ENCODE data around the gene NR3C2. TPM values are rescaled to one million over a fixed set of nuclear protein-coding genes. Genes with fewer than 3 reads are reported as not detected.

NR3C2 gene
- total and polyA plus RNA-seq, 2 experiments from 2014 or later: 1.2 to 3.0 TPM

GRCh38 chr4:148170408-148171365, 271.5 kb downstream of the NR3C2 start:
- no peak for ATAC-seq
- Histone ChIP-seq H3K27ac (ENCODE audit: low read depth) (no peak overlapping the region), H3K4me2 (no peak overlapping the region), H3K4me3 (no peak overlapping the region), H3K27me3 (ENCODE audit: insufficient read depth) (no peaks in the 10 kb centered on the region), H3K36me3 (ENCODE audit: insufficient read depth) (no peaks in the 10 kb centered on the region), H3K79me2 (replicated peaks; ENCODE audit: insufficient read depth) (no peaks in the 10 kb centered on the region), H4K20me1 (replicated peaks; ENCODE audit: insufficient read depth) (no peaks in the 10 kb centered on the region), H2AFZ (no peak overlapping the region), H3F3A (replicated peaks; ENCODE audit: low read depth) (no peaks in the 10 kb centered on the region), H3K9me2 (ENCODE audit: insufficient read depth) (0 out of 2 replicates have a peak, but pooled peaks cover 5% of the 10 kb centered on the region), H3K4me1 (ENCODE audit: insufficient read depth) (no peaks in the 10 kb centered on the region)
- Mint-ChIP-seq H3K27ac (no peak overlapping the region), H3K9me3 (no peaks in the 10 kb centered on the region), H3K4me1 (no peaks in the 10 kb centered on the region), H3K27me3 (ENCODE audit: insufficient read depth, low read depth, poor library complexity) (peaks cover 2% of the 10 kb centered on the region), H3K36me3 (ENCODE audit: low read depth) (no peaks in the 10 kb centered on the region), H3K4me3 (no peak overlapping the region)
- DNase-seq (ENCODE audit: low spot score): no peak
- TF ChIP-seq NANOG (IDR thresholded peaks at IDR 0.05; ENCODE audit: borderline replicate concordance) (no peak), CREB1 (CRISPR knock-in tag; IDR thresholded peaks at IDR 0.05; ENCODE audit: low read depth) (no peak), REST (IDR thresholded peaks at IDR 0.05; ENCODE audit: unreplicated experiment) (no peak), CTCF (conservative IDR thresholded peaks at IDR 0.05; ENCODE audit: low read depth in 2 of 2) (no peak), JUNB (IDR thresholded peaks at IDR 0.05; ENCODE audit: unreplicated experiment) (no peak), POLR2AphosphoS5 (IDR thresholded peaks at IDR 0.05; ENCODE audit: low read depth) (no peak), EZH2phosphoT487 (IDR thresholded peaks at IDR 0.05; ENCODE audit: unreplicated experiment) (no peak), ZNF331 (CRISPR knock-in tag; IDR thresholded peaks at IDR 0.05; ENCODE audit: low read depth) (no peak)

- H3K4me3 Mint-ChIP-seq: no peak overlapping the region
- TF ChIP-seq ZNF114 (CRISPR knock-in tag; IDR thresholded peaks at IDR 0.05) (no peak), ETS1 (IDR thresholded peaks at IDR 0.05) (no peak)
Observed at GRCh38 chr4:148166132-148166591, 276.1 kb downstream of the NR3C2 start.

More at GRCh38 chr4:148166132-148166591, 276.1 kb downstream of the NR3C2 start:
- Histone ChIP-seq H2AFZ (no peak overlapping the region), H3K4me2 (no peak overlapping the region), H3F3A (replicated peaks; ENCODE audit: low read depth) (no peaks in the 10 kb centered on the region), H3K4me1 (ENCODE audit: insufficient read depth) (peaks cover 8% of the 10 kb centered on the region; the same call in 1 of the 2 replicates), H3K79me2 (replicated peaks; ENCODE audit: insufficient read depth) (no peaks in the 10 kb centered on the region), H3K27me3 (ENCODE audit: insufficient read depth) (no peaks in the 10 kb centered on the region), H3K36me3 (ENCODE audit: insufficient read depth) (no peaks in the 10 kb centered on the region), H4K20me1 (replicated peaks; ENCODE audit: insufficient read depth) (no peaks in the 10 kb centered on the region), H3K27ac (ENCODE audit: low read depth) (no peak overlapping the region), H3K4me3 (no peak overlapping the region), H3K9me2 (ENCODE audit: insufficient read depth) (no peaks in the 10 kb centered on the region; the same call in 1 of the 2 replicates)
- ATAC-seq: no peak
- Mint-ChIP-seq H3K4me1 (peaks cover 8% of the 10 kb centered on the region; the same call in 2 of the 3 replicates), H3K36me3 (ENCODE audit: low read depth) (no peaks in the 10 kb centered on the region), H3K9me3 (no peaks in the 10 kb centered on the region), H3K27me3 (ENCODE audit: insufficient read depth, low read depth, poor library complexity) (no peaks in the 10 kb centered on the region), H3K27ac (no peak overlapping the region)
- no peak for DNase-seq (ENCODE audit: low spot score)
